ENCODE data around the gene ITSN1. TPM values are rescaled to one million over a fixed set of nuclear protein-coding genes. Genes with fewer than 3 reads are reported as not detected.

Gene ITSN1
- polyA plus RNA-seq, 1 donor from 2014 or later, result 35.1 TPM

GRCh38 chr21:33791073-33791472, 148.8 kb downstream of the ITSN1 start:
- no peaks in the 10 kb centered on the region for H3K9me2 ChIP-seq (ENCODE audit: insufficient read depth, low read length)
- H3F3A ChIP-seq (ENCODE audit: insufficient read depth, low read length, poor library complexity, severe bottlenecking), result no peaks in the 10 kb centered on the region
- TF ChIP-seq EZH2 (IDR thresholded peaks at IDR 0.05; ENCODE audit: borderline replicate concordance, insufficient read depth, low read length, poor library complexity, severe bottlenecking), result no peak
- TF ChIP-seq RAD21 (conservative IDR thresholded peaks at IDR 0.05), result no peak
- TF ChIP-seq REST (IDR thresholded peaks at IDR 0.05; ENCODE audit: borderline replicate concordance), result no peak
- TF ChIP-seq MXI1 (conservative IDR thresholded peaks at IDR 0.05; ENCODE audit: poor library complexity, severe bottlenecking), result no peak
- TF ChIP-seq TAF1 (IDR thresholded peaks at IDR 0.05; ENCODE audit: low read depth), result no peak
- TF ChIP-seq SMC3 (conservative IDR thresholded peaks at IDR 0.05; ENCODE audit: poor library complexity), result no peak
- TF ChIP-seq CTCF (IDR thresholded peaks at IDR 0.05; ENCODE audit: poor library complexity, severe bottlenecking), result no peak
- no peak for TF ChIP-seq POLR2AphosphoS5 (IDR thresholded peaks at IDR 0.05)
- no peak for TF ChIP-seq EP300 (conservative IDR thresholded peaks at IDR 0.05; ENCODE audit: poor library complexity, severe bottlenecking)
- H3K27ac ChIP-seq (ENCODE audit: low read length), result no peak overlapping the region
- H3K36me3 ChIP-seq (ENCODE audit: insufficient read depth, low read length), result peaks cover 4% of the 10 kb centered on the region
- no peak overlapping the region for H3K4me2 ChIP-seq (ENCODE audit: low read length)
- no peaks in the 10 kb centered on the region for H3K27me3 ChIP-seq (ENCODE audit: insufficient read depth, low read depth, low read length)
- H3K4me3 ChIP-seq (ENCODE audit: low read length), result no peak overlapping the region
- H4K20me1 ChIP-seq (ENCODE audit: insufficient read depth), result no peaks in the 10 kb centered on the region
- H3K9ac ChIP-seq (ENCODE audit: low read length), result no peak overlapping the region
- H3K79me2 ChIP-seq (replicated peaks; ENCODE audit: insufficient read depth, low read length), result no peaks in the 10 kb centered on the region
- no peaks in the 10 kb centered on the region for H3K9me3 ChIP-seq (ENCODE audit: low read length)
- no peak overlapping the region for H2AFZ ChIP-seq (ENCODE audit: low read depth, low read length)

- Histone ChIP-seq H3K79me2 (replicated peaks; ENCODE audit: insufficient read depth, low read length) (no peaks in the 10 kb centered on the region), H3K9me3 (ENCODE audit: low read length) (no peaks in the 10 kb centered on the region), H3K4me3 (ENCODE audit: low read length) (no peak overlapping the region), H3K9me2 (ENCODE audit: insufficient read depth, low read length) (no peaks in the 10 kb centered on the region), H3K27me3 (ENCODE audit: insufficient read depth, low read depth, low read length) (no peaks in the 10 kb centered on the region), H2AFZ (ENCODE audit: low read depth, low read length) (no peak overlapping the region), H3F3A (ENCODE audit: insufficient read depth, low read length, poor library complexity, severe bottlenecking) (no peaks in the 10 kb centered on the region), H3K27ac (ENCODE audit: low read length) (no peak overlapping the region), H3K9ac (ENCODE audit: low read length) (no peak overlapping the region), H3K4me2 (ENCODE audit: low read length) (no peak overlapping the region), H3K36me3 (ENCODE audit: insufficient read depth, low read length) (peaks cover 7% of the 10 kb centered on the region), H4K20me1 (ENCODE audit: insufficient read depth) (no peaks in the 10 kb centered on the region)
- TF ChIP-seq POLR2AphosphoS5 (IDR thresholded peaks at IDR 0.05) (no peak), EZH2 (IDR thresholded peaks at IDR 0.05; ENCODE audit: borderline replicate concordance, insufficient read depth, low read length, poor library complexity, severe bottlenecking) (no peak), MXI1 (conservative IDR thresholded peaks at IDR 0.05; ENCODE audit: poor library complexity, severe bottlenecking) (no peak), REST (IDR thresholded peaks at IDR 0.05; ENCODE audit: borderline replicate concordance) (no peak), RAD21 (conservative IDR thresholded peaks at IDR 0.05) (no peak), TAF1 (IDR thresholded peaks at IDR 0.05; ENCODE audit: low read depth) (no peak), CTCF (IDR thresholded peaks at IDR 0.05; ENCODE audit: poor library complexity, severe bottlenecking) (no peak), EP300 (conservative IDR thresholded peaks at IDR 0.05; ENCODE audit: poor library complexity, severe bottlenecking) (no peak), SMC3 (conservative IDR thresholded peaks at IDR 0.05; ENCODE audit: poor library complexity) (no peak)
Observed at GRCh38 chr21:33794596-33794995, 152.3 kb downstream of the ITSN1 start.
